Heart left ventricle (tissue), 16 donors: ENCODE results near the gene TASP1. TPM values are rescaled to one million over a fixed set of nuclear protein-coding genes. Genes with fewer than 3 reads are reported as not detected.
"Not testable (repeated sequence)": the region's sequence is repeated elsewhere in the genome, so short reads cannot be mapped to it uniquely, and the experiment has no call there.

Experiments
- ATAC-seq, 4 donors: fragments of 200-7000 bp; cut with Tn5 transposase; one replicate each; pipeline ENCODE4 v1.9.1; 2020 to 2022; ENCODE audit warnings: moderate library complexity in 4 of 4, mild to moderate bottlenecking in 3 of 4, moderate number of reproducible peaks in 1 of 4
- DNase-seq, 5 donors: peaks; one replicate each; pipeline ENCODE4 v3.0.0-alpha.2; 2020
- H3K27ac ChIP-seq, 12 donors: fragments of 200-600 bp; sonication (generic) in 4 of 12; one replicate each; pipeline versions ENCODE4 v1.5.0 to v1.8.0; 2016 to 2022; ENCODE audit warnings: mild to moderate bottlenecking in 2 of 12
- H3K27me3 ChIP-seq, 9 donors: fragments of 200-600 bp; sonication (generic) in 2 of 9; one replicate each; pipeline versions ENCODE4 v1.5.1 to v1.8.0; 2016 to 2022; ENCODE audit warnings: mild to moderate bottlenecking in 3 of 9
- H3K36me3 ChIP-seq, 9 donors: fragments of 200-600 bp; sonication (generic) in 2 of 9; one replicate each; pipeline versions ENCODE4 v1.5.0 to v1.8.0; 2018 to 2022; ENCODE audit warnings: mild to moderate bottlenecking in 2 of 9
- H3K4me1 ChIP-seq, 12 donors: fragments of 200-600 bp; sonication (generic) in 4 of 12; one replicate each; pipeline versions ENCODE4 v1.5.0 to v1.8.0; 2016 to 2022; ENCODE audit warnings: mild to moderate bottlenecking in 3 of 12
- H3K4me3 ChIP-seq, 12 donors: fragments of 200-600 bp; sonication (generic) in 4 of 12; one replicate each; pipeline versions ENCODE4 v1.5.0 to v1.8.0; 2017 to 2022; ENCODE audit warnings: mild to moderate bottlenecking in 9 of 12, moderate library complexity in 4 of 12
- H3K9me3 ChIP-seq, 12 donors: fragments of 200-600 bp; sonication (generic) in 4 of 12; one replicate each; pipeline versions ENCODE4 v1.5.0 to v1.8.0; 2016 to 2022; ENCODE audit warnings: mild to moderate bottlenecking in 1 of 12
- CTCF ChIP-seq, 12 donors: fragments of 200-600 bp; sonication (generic) in 4 of 12; IDR thresholded peaks; one replicate each; pipeline versions ENCODE4 v1.5.0 to v1.8.0; 2018 to 2022; ENCODE audit warnings: antibody characterized with exemption in 12 of 12, mild to moderate bottlenecking in 5 of 12
- POLR2A ChIP-seq, 2 donors: fragments of 450-650 bp; IDR thresholded peaks; one replicate each; pipeline ENCODE4 v1.6.1; 2017; ENCODE audit warnings: antibody characterized with exemption in 2 of 2, mild to moderate bottlenecking in 2 of 2, moderate library complexity in 2 of 2
- WGBS, 4 donors: extraction: QIAGEN DNeasy Blood & Tissue Kit in 2 of 4; methylation state at CpG; one replicate each; pipeline versions ENCODE4 v1.1.5 to v1.1.7; 2013 to 2018; 5-methylcytosine and 5-hydroxymethylcytosine counted together
- intact Hi-C, 10 donors: fragments of 100-400 bp; cut with DNase I; formaldehyde crosslinking; loops; one replicate each; pipeline versions ENCODE4 v1.11.1 to v1.14.2; 2022
- polyA plus RNA-seq, 2 donors: library from polyadenylated mRNA; stranded (reverse); fragments of 200-250 nt; gene quantifications; one replicate each; pipeline ENCODE4 v1.2.3, GENCODE V29; 2013
- total RNA-seq, 9 donors: library from RNA; depleted of rRNA in 2 of 9; stranded (reverse); fragments of >200 nt in 2 of 9; fragmentation: NEBNext Ultra II Directional in 3 of 9; extraction: Animal tissue kit (Norgen Biotek cat#: 25700) in 3 of 9; gene quantifications; one replicate each; pipeline versions ENCODE4 v1.1.0 to v1.2.4, GENCODE V29; 2016 to 2023
- donor health status: ischemic (EF 13 %, LVEDD 7.1; RV severe dilation, severe dysfunction).
- donor health status: healthy with polysubstance abuse.
- donor health status: DM: no; HTN: yes; CAD: no.
- donor health status: DM: no; HTN: no; CAD: no.
- donor health status: ischemic (EF 25% LVEDD 6.9; RV normal size, moderate dysfunction).
- donor health status: ischemic (EF 25% LVEDD 5.7; RV mildly dilated, moderate dysfunction).
- donor health status: healthy.
- donor health status: DM: yes; HTN: yes; CAD: no.
- donor health status: ischemic (EF 35%, LVEDD 5.7; RV mildly dilated, moderate dysfunction).
- donor health status: nonischemic (EF 11% LVEDD 7.7; RV severe dilation, severe dysfunction).
- donor health status: DM: yes; HTN: yes; CAD: no.
- donor health status: PGD.
- donor health status: ischemic (EF 29% LVEDD 5.4; RV normal size, mild dysfunction).
- donor health status: nonischemic (EF 23%, LVEDD 6.1; RV moderate dilation, normal function).

TASP1 gene
- total and polyA plus RNA-seq, 11 donors: 1.6 to 8.6 (median 5.3) TPM

GRCh38 chr20:13485576-13485975, 153.2 kb downstream of the TASP1 start:
- DNase-seq: no peak
- Histone ChIP-seq H3K27me3 (no peaks in the 10 kb centered on the region), H3K4me1 (peaks cover 0 to 2% (median 0%) of the 10 kb centered on the region in 12 donors), H3K36me3 (peaks cover 0 to 26% (median 23%) of the 10 kb centered on the region in 9 donors), H3K9me3 (peaks cover 0 to 7% (median 0%) of the 10 kb centered on the region in 12 donors), H3K4me3 (no peak overlapping the region), H3K27ac (no peak overlapping the region)
- intact Hi-C loops: no loop called here
- TF ChIP-seq POLR2A (IDR thresholded peaks at IDR 0.05) (no peak), CTCF (IDR thresholded peaks at IDR 0.05) (no peak)
- no peak for ATAC-seq
- 92 to 98% (median 94%) methylated on average over 3 of the region's 3 CpGs for WGBS, 4 donors

- intact Hi-C loops, H3K27me3 ChIP-seq, H3K27ac ChIP-seq, DNase-seq, H3K9me3 ChIP-seq, H3K4me3 ChIP-seq, ATAC-seq, H3K4me1 ChIP-seq: not testable (repeated sequence)
- WGBS, 4 donors: 91 to 97% (median 95%) methylated on average over 1 of the region's 1 CpG
- peaks cover 0 to 31% (median 25%) of the 10 kb centered on the region in 9 donors for H3K36me3 ChIP-seq
Observed at GRCh38 chr20:13485019-13485418, 153.7 kb downstream of the TASP1 start.

GRCh38 chr20:13483472-13483871, 155.3 kb downstream of the TASP1 start:
- H3K9me3 ChIP-seq, H3K4me1 ChIP-seq, H3K27ac ChIP-seq, H3K27me3 ChIP-seq, DNase-seq, intact Hi-C loops, H3K4me3 ChIP-seq, ATAC-seq: not testable (repeated sequence)
- WGBS, 4 donors: 93 to 100% (median 98%) methylated on average over 1 of the region's 1 CpG
- peaks cover 0 to 33% (median 25%) of the 10 kb centered on the region in 9 donors for H3K36me3 ChIP-seq

GRCh38 chr20:13478366-13478765, 160.4 kb downstream of the TASP1 start:
- ATAC-seq (no peak), DNase-seq (no peak)
- 64 to 100% (median 85%) methylated on average over 2 of the region's 2 CpGs for WGBS, 4 donors
- Histone ChIP-seq H3K27me3 (no peaks in the 10 kb centered on the region), H3K36me3 (peaks cover 0 to 33% (median 25%) of the 10 kb centered on the region in 9 donors), H3K27ac (no peak overlapping the region), H3K4me1 (no peaks in the 10 kb centered on the region), H3K9me3 (no peaks in the 10 kb centered on the region), H3K4me3 (no peak overlapping the region)
- intact Hi-C loops: no loop called here
- TF ChIP-seq CTCF (IDR thresholded peaks at IDR 0.05) (no peak), POLR2A (IDR thresholded peaks at IDR 0.05) (no peak)

- 96 to 100% (median 98%) methylated on average over 1 of the region's 1 CpG for WGBS, 4 donors
- no peak for TF ChIP-seq CTCF (IDR thresholded peaks at IDR 0.05)
- TF ChIP-seq POLR2A (IDR thresholded peaks at IDR 0.05): no peak
- ATAC-seq (no peak), DNase-seq (no peak)
- Histone ChIP-seq H3K4me3 (no peak overlapping the region), H3K4me1 (no peaks in the 10 kb centered on the region), H3K27me3 (no peaks in the 10 kb centered on the region), H3K9me3 (peaks cover 0 to 3% (median 0%) of the 10 kb centered on the region in 12 donors), H3K36me3 (no peaks in the 10 kb centered on the region), H3K27ac (no peak overlapping the region)
- intact Hi-C loops: no loop called here
Observed at GRCh38 chr20:13474467-13474866, 164.3 kb downstream of the TASP1 start.
